Fibroblast of the aortic adventitia (primary cell): ENCODE measurements around the gene RMND5B. TPM values are rescaled to one million over a fixed set of nuclear protein-coding genes. Genes with fewer than 3 reads are reported as not detected.

Source experiments
- DNase-seq: peaks from one replicate; pipeline ENCODE4 v3.0.0-alpha.2; 2010; ENCODE audit warnings: low read depth
- H3K4me3 ChIP-seq: 2 replicates; pipeline ENCODE4 v1.5.1; 2011; ENCODE audit warnings: low read depth, mild to moderate bottlenecking, control low read depth, low read length, moderate library complexity
- CTCF ChIP-seq: IDR thresholded peaks from 2 replicates; pipeline ENCODE4 v1.5.1; 2011; ENCODE audit warnings: mild to moderate bottlenecking, low read length, control low read depth, inconsistent platforms; ENCODE audit not compliant: insufficient read depth
- total RNA-seq: library from RNA; depleted of rRNA; stranded (reverse); fragments of >200 nt; gene quantifications from 2 replicates; pipeline ENCODE4 v1.2.3, GENCODE V29; 2012; ENCODE audit warnings: low replicate concordance

The RMND5B gene
- total RNA-seq, 1 donor, result 25.8 TPM

GRCh38 chr5:178176791-178177190 lies 46.0 kb downstream of the RMND5B start:
- TF ChIP-seq CTCF, result no peak
- DNase-seq, result no peak
- no peak overlapping the region for H3K4me3 ChIP-seq

GRCh38 chr5:178177569-178177968 lies 46.8 kb downstream of the RMND5B start:
- H3K4me3 ChIP-seq, result no peak overlapping the region
- TF ChIP-seq CTCF, result no peak
- DNase-seq, result no peak

GRCh38 chr5:178180141-178180863 lies 49.5 kb downstream of the RMND5B start:
- TF ChIP-seq CTCF, result no peak
- no peak for DNase-seq
- H3K4me3 ChIP-seq, result no peak overlapping the region

GRCh38 chr5:178182158-178182876 lies 51.5 kb downstream of the RMND5B start:
- no peak for TF ChIP-seq CTCF
- H3K4me3 ChIP-seq, result no peak overlapping the region

GRCh38 chr5:178186427-178186826 lies 55.6 kb downstream of the RMND5B start:
- no peak for DNase-seq
- no peak for TF ChIP-seq CTCF
- H3K4me3 ChIP-seq, result no peak overlapping the region

More at GRCh38 chr5:178182158-178182876, 51.5 kb downstream of the RMND5B start:
- no peak for DNase-seq

- TF ChIP-seq CTCF, result no peak
Measured at GRCh38 chr5:178187014-178187413, 56.2 kb downstream of the RMND5B start, which contains the start of gene GMCL2. TSS of gene GMCL2 (minus strand) at chr5:178187371. CDS start at chr5:178187299, 72 bp downstream.

More at GRCh38 chr5:178187014-178187413, 56.2 kb downstream of the RMND5B start, which contains the start of gene GMCL2:
- no peak for DNase-seq
- no peak within 1 kb of the TSS for H3K4me3 ChIP-seq
